Stimulated activated naive CD8-positive, alpha-beta T cell treated with anti-CD3 and anti-CD28 coated beads, Interleukin-15, Interleukin-2, amounts not matched to agents 100 U/mL and 50 U/mL, for 24 hours (primary cell): ENCODE measurements around the gene INO80C.
A peak's percentile ranks its signal among the peaks of the same experiment; 100 is the strongest.
"Not testable (repeated sequence)": the region's sequence is repeated elsewhere in the genome, so short reads cannot be mapped to it uniquely, and the experiment has no call there.

Experiments
- ATAC-seq: fragments of 150-1000 bp; cut with Tn5 transposase; one replicate; pipeline ENCODE4 v1.10.0; 2021
- DNase-seq: peaks from one replicate; pipeline ENCODE4 v3.0.0; 2021

Gene INO80C

GRCh38 chr18:35489281-35489680 is 8.5 kb downstream of the INO80C start:
- not testable (repeated sequence) for DNase-seq, ATAC-seq

DNA sequence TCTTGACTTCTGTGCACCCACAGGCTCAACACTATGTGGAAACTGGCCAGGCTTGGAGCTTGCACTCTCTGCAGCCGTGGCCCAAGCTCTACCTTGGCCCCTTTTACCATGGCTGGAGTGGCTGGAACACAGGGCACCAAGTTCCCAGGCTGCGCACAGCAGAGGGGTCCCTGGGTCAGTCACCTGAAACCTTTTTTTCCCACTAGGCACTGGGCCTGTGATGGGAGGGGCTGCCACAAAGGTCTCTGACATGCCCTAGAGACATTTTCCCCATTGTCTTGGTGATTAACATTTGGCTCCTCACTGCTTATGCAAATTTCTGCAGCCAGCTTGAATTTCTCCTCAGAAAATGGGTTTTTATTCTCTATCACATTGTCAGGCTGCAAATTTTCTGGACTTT is 9.4 kb downstream of the INO80C start:
- not testable (repeated sequence) for DNase-seq, ATAC-seq

- not testable (repeated sequence) for ATAC-seq
Measured at GRCh38 chr18:35487525-35487924, 10.2 kb downstream of the INO80C start.

DNA sequence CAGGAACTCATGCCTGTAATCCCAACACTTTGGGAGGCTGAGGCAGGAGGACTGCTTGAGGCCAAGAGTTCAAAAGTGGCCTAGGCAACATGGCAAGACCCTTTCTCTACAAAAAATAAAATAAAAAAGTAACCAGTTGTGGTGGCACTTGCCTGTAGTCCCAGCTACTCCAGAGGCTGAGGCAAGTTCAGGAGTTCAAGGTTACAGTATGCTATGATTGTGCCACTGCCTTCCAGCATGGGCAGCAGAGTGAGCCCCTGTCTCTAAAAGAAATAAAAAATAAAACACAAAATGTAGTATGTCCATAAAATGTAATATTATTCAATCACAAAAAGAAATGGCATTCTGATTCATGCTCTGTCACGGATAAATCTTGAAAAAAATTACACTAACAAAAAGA is 11.9 kb downstream of the INO80C start:
- ATAC-seq (no peak), DNase-seq (no peak)

More at GRCh38 chr18:35487525-35487924, 10.2 kb downstream of the INO80C start:
- DNase-seq, result not testable (repeated sequence)

DNA sequence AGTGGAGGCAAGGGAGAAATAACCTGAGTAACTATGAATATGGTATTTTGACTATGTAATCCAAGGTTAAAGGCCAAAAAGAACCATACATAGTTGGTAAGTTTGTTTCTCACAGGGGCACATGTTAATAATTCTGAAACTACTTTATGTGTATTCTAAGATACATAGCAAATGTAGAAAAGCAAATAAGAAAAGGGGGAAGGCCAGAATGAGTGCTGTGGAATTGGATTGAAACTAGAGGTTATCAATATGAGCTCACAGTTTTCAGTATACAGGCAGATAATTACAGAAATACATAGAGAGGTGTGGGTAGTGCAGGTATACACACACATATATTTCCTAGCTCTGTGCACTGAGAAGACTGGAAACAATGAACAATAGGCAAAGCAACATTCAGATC is 13.7 kb downstream of the INO80C start:
- peak; percentile 84 for ATAC-seq

DNA sequence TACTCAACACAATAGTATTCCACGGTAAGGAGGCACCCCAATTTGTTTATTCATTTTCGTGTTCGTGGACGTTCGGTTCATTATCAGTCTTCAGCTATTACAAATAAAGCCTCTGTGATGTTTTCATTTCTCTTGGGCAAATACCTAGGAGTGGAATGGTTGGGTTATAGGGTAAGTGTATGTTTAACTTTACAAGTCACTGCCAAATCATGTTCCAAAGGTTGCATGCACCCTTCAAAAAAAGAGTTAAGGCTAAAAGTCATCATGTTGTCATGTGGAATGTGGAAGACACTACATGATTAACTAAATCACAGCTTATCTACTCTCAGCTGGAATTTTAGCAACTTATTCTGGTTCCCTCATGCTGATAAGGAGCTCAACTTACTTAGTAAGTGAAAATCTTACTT is 15.8 kb downstream of the INO80C start:
- ATAC-seq (no peak), DNase-seq (no peak)

More for the DNA sequence above, 13.7 kb downstream of the INO80C start:
- no peak for DNase-seq

GRCh38 chr18:35479911-35480586 is 17.7 kb downstream of the INO80C start:
- no peak for ATAC-seq
- no peak for DNase-seq

GRCh38 chr18:35478520-35479435 is 19.0 kb downstream of the INO80C start:
- DNase-seq (peak; percentile 55), ATAC-seq (peak; percentile 100)

- ATAC-seq, result no peak
- no peak for DNase-seq
Measured at GRCh38 chr18:35477974-35478373, 19.8 kb downstream of the INO80C start.

- no peak for DNase-seq
Measured at GRCh38 chr18:35477497-35477896, 20.3 kb downstream of the INO80C start.

DNA sequence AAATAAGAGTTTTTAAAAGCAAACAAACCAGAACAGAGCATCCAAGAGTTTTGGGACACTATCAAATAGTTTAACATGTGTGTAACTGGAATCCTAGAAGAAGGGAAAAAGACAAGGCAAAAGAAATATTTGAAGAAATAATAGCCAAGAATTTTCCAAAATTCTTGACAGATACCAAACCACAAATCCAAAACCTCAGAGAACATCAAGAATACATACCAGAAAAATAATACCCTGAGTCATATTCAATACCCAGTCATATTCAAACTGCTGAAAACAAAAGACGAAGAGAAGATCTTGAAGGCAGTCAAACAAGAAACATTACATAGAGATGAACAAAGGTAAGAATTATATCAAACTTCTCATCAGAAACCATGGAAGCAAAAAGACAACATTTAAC is 22.9 kb downstream of the INO80C start:
- DNase-seq, result no peak

More at GRCh38 chr18:35477497-35477896, 20.3 kb downstream of the INO80C start:
- ATAC-seq, result no peak

DNA sequence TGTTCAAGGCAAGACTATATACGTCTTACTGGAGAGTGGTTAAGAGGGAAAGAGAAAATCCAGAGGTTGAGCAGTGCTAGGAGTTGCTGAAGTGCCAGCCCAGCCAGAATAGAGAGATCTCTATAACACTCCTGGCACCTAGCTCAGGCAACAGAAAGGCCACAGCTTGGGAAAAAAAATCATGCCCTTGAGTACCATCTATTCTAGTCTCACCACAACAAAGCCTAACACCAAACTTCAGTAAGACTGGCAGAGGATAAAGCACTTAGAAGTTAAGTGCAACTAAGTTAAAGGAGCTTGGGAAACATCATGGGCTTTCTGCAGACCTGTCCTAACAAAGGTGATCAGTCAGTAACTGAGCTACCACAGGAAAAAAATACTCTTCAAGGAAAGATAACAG is 24.2 kb downstream of the INO80C start:
- DNase-seq, result no peak
- ATAC-seq, result no peak

More for the DNA sequence above, 22.9 kb downstream of the INO80C start:
- ATAC-seq, result no peak

DNA sequence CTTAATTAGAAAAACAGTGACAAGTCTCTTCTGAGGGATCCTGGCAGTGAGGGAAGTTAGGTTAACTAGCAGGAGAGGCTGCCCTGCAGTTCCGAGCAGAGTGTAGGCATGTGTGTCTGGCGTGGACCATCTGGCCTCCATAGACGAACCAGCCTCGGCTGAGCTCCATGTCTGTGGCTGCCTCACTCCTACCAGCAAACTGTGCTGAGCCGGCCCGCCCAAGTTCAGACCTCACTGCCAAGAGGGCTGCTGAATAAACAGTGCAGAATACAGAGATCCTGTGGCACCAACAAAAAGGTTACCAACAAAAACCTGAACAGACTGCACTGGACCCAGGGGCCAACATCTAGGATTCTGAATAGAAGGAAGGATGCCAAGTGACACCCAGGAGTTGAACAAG is 27.3 kb downstream of the INO80C start:
- ATAC-seq, result no peak
- DNase-seq, result no peak

DNA sequence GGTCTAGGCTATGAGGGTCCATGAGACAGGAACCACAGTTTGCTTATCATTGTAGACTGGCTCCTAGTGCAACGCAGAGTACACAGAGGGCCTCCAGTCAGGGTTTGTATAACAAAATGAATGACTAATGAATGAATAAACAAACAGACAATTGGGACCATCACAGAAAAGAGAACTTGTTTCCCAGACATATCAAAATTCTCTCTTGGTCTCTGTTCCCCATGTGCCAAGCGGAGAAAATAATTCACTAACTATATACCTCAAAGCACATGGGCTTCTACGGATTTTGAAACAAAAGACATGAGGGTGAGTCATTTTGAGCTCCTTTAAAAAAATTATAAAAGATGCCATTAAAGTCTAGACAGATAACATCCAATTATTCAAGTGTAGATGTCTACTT is 28.0 kb downstream of the INO80C start:
- no peak for ATAC-seq
- no peak for DNase-seq

DNA sequence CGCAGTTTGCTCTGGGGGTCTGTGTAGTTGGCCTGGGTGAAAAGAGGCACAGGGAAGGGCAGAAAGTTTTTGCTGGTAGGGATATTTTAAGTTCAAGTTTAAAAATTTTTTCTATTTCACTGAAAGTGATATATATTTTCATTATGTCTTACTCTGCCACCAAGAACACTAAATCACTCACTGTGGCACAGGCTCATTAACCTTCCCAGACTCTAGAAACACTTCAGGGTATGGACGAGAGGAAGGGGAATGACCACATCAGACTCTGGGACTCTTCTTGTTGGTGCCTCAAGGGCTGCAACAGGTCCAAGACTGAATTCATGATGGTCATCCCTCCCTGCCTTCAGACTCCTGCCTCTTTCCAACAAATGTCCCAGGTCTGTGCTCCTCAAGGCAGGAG is 29.0 kb downstream of the INO80C start:
- ATAC-seq, result no peak

DNA sequence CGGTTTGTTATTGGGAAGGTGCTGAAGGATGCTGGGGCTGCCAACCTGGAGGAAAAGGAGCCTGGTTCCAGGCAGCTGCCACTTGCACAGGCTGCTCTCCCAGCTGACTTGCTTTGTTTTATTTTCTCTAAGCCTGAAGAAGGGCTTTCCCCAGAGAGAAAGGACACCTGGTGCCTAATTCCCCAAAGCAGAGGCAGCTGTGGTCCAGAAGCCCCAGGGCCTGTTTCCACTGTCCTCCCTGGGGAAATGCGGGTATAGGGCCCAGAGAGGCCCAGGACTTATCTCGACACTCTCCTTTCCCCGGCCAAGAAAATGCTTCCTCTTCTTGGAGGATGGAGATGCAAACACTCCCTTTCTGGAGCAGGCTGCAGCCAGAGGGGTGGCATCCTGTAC is 30.1 kb downstream of the INO80C start:
- DNase-seq (no peak), ATAC-seq (no peak)

More for the DNA sequence above, 29.0 kb downstream of the INO80C start:
- no peak for DNase-seq

- DNase-seq, result no peak
- no peak for ATAC-seq
Measured at GRCh38 chr18:35466815-35467623, 30.7 kb downstream of the INO80C start.

DNA sequence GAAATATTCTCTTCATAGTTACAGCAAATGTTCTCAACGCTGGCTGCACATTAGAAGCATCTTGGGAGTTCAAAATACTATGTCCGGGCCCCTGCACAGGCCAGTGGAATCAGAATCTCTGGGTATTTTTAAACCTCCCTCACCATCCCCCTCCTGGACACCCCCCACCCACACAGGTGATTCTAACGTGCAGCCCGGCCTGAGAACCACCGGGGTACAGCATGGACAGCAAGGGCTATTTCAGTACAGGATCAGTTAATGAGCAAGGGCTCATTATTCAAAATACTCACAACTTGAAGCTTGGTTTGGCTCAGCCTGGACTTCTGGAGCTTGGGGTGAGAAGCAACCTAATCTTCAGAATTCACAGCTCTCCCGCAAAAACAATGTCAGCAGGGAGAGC is 31.4 kb downstream of the INO80C start:
- no peak for DNase-seq
- no peak for ATAC-seq

DNA sequence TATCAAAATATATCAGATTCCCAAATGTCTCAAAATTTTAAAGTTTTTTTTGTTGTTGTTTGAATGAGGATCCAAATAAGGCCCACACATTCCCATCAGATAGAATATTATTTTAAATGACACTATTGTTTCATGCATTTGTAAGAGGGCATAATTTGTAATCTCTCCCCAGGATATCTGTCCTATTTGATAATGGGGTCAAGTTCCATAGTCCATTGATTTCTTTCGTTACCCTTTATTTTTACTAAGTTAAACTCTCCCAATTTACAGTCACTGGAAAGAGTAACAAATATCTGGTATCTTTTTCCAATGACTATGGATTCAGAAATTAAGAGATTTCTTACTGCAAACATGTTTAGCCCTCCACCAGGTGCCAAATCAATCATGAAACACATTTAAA is 32.4 kb downstream of the INO80C start:
- DNase-seq, result no peak
- ATAC-seq, result no peak

DNA sequence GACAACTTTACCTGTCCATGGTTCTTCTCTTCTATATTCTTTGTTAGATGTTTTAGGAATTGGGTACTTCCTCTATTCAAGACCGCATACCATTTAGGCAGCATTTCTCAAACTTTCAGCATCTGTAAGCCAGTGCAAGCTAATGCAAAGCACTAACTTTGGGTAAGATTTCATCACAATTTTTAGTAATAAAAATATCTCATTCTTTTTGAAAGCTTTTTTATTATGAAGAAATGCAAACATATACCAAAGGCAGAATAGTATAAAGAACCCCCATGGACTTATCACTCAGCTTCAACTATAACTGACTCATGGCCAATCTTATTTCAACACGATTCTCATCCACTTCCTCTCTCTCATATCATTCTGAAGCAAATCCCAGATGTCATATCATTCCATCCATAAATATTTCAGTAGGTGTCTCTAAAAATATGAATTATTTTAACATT is 32.9 kb downstream of the INO80C start:
- DNase-seq, result no peak
- ATAC-seq, result no peak

GRCh38 chr18:35463827-35464226 is 33.9 kb downstream of the INO80C start:
- ATAC-seq (no peak), DNase-seq (no peak)

GRCh38 chr18:35463050-35463449 is 34.7 kb downstream of the INO80C start:
- ATAC-seq, result no peak
- no peak for DNase-seq
